ENCODE results near the gene EXTL1. TPM values are rescaled to one million over a fixed set of nuclear protein-coding genes. Genes with fewer than 3 reads are reported as not detected.

EXTL1 gene
- total and polyA plus RNA-seq, 4 donors: 2.3 to 14.8 (median 7.9) TPM

DNA sequence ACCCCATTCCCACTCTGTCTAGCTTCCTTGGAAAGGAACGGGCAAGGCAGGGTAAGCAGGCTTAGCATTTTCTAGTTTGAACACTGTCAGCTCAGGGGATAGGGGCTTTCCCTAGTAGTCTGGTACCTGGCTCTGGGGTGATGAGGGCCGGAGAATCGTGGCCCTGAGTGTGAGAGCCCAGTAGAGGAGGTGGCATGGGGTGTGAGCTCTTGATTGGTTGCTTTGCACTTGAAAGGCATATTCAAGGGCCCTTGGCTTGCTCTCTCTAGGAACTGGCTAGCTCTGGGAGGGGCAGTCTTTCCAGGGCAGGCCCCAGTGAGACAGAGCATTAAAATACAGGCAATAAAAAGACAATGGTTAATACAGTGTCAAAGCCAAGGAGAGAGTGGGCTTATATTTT, 10.8 kb upstream of the EXTL1 start:
- Histone ChIP-seq H3K27me3 (ENCODE audit: control insufficient read depth, insufficient read depth, low read length) (no peaks in the 10 kb centered on the region), H3K9me3 (ENCODE audit: control insufficient read depth, insufficient read depth, low read length) (no peaks in the 10 kb centered on the region), H3K36me3 (ENCODE audit: control insufficient read depth, insufficient read depth, low read length) (no peaks in the 10 kb centered on the region), H3K27ac (ENCODE audit: low read depth, low read length) (no peak overlapping the region), H3K4me1 (ENCODE audit: control insufficient read depth, insufficient read depth, low read length) (peaks cover under 1% of the 10 kb centered on the region), H3K4me3 (ENCODE audit: low read depth, low read length) (no peak overlapping the region)
- WGBS (ENCODE audit: insufficient coverage): 50% methylated on average over 3 of the region's 3 CpGs
- no peak for DNase-seq (ENCODE audit: low read depth in 4 of 6, low spot score in 6 of 6)

DNA sequence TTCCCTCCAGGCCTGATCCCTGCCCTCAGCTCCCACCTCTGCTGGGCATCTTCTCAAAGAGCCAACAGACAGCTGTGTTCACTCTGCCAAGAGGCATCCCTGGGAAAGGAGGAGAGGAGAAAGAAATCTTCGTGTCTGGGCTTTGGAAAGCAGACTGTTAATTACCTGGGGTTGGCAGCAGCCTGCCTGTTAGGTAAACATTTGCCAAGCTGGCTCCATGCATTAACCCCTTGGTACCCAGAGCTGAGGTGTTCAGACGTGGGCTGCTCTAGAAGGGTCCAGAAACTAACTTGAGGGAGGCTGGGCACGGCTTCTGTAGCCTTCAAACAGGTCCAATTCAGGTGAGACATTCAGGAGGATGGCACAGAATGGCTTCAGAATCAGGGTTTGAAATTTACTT, 8.7 kb upstream of the EXTL1 start:
- peak in 1 of 6 donors; percentile 25 for DNase-seq (ENCODE audit: low read depth in 4 of 6, low spot score in 6 of 6)

DNA sequence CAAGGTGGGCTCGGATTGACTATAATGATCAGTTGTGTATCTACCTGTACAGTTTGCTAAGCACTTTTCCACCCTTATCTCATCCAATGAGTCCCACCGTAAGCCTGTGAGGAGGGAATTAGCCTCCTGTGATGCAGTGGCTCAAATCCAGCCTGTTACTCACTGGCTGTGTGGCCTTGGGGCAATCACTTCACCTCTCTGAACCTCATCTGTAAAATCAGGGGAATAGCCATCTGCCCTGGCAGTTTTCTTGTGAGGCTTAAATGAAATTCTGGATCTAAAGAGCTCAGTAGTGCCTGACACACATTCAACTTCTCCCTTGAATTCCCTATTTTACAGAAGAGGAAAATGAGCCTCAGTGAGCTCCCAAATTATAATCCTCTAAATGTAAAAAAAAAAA, 7.4 kb upstream of the EXTL1 start:
- Histone ChIP-seq H3K36me3 (ENCODE audit: control insufficient read depth, insufficient read depth, low read length) (no peaks in the 10 kb centered on the region), H3K27ac (ENCODE audit: low read depth, low read length) (no peak overlapping the region), H3K4me1 (ENCODE audit: control insufficient read depth, insufficient read depth, low read length) (peaks cover 20% of the 10 kb centered on the region), H3K27me3 (ENCODE audit: control insufficient read depth, insufficient read depth, low read length) (no peaks in the 10 kb centered on the region), H3K4me3 (ENCODE audit: low read depth, low read length) (no peak overlapping the region), H3K9me3 (ENCODE audit: control insufficient read depth, insufficient read depth, low read length) (no peaks in the 10 kb centered on the region)
- DNase-seq (ENCODE audit: low read depth in 4 of 6, low spot score in 6 of 6): no peak
- no CpG with 5 or more reads among the region's 2 CpGs for WGBS (ENCODE audit: insufficient coverage)

More for the DNA sequence above, 8.7 kb upstream of the EXTL1 start:
- Histone ChIP-seq H3K4me3 (ENCODE audit: low read depth, low read length) (no peak overlapping the region), H3K27me3 (ENCODE audit: control insufficient read depth, insufficient read depth, low read length) (no peaks in the 10 kb centered on the region), H3K36me3 (ENCODE audit: control insufficient read depth, insufficient read depth, low read length) (no peaks in the 10 kb centered on the region), H3K4me1 (ENCODE audit: control insufficient read depth, insufficient read depth, low read length) (peaks cover 20% of the 10 kb centered on the region), H3K27ac (ENCODE audit: low read depth, low read length) (no peak overlapping the region), H3K9me3 (ENCODE audit: control insufficient read depth, insufficient read depth, low read length) (no peaks in the 10 kb centered on the region)
- WGBS (ENCODE audit: insufficient coverage): 45% methylated on average over 3 of the region's 3 CpGs

DNA sequence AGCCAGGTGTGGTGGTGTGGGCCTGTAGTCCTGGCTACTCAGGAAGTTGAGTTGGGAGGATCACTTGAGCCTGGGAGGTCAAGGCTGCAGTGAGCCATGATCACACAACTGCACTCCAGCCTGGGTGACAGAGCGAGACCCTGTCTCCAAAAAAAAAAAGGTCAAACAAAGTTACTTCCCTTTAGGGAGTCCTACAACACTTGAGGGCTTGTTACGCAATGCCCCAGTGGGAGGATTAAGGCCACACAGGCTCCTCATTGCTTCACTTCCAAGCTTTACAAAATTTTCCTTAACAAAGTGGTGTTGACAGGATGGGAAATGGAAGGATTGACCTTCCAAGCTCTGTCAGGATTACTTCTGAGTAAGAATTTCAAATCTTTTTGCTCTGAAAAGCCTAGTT, 6.2 kb upstream of the EXTL1 start:
- no peak for DNase-seq (ENCODE audit: low read depth in 4 of 6, low spot score in 6 of 6)
- no peaks in the 10 kb centered on the region for H3K9me3 ChIP-seq (ENCODE audit: control insufficient read depth, insufficient read depth, low read length)
- peaks cover 21% of the 10 kb centered on the region for H3K4me1 ChIP-seq (ENCODE audit: control insufficient read depth, insufficient read depth, low read length)
- H3K27ac ChIP-seq (ENCODE audit: low read depth, low read length): no peak overlapping the region
- H3K4me3 ChIP-seq (ENCODE audit: low read depth, low read length): no peak overlapping the region
- H3K27me3 ChIP-seq (ENCODE audit: control insufficient read depth, insufficient read depth, low read length): no peaks in the 10 kb centered on the region
- no peaks in the 10 kb centered on the region for H3K36me3 ChIP-seq (ENCODE audit: control insufficient read depth, insufficient read depth, low read length)
- 88% methylated on average over 1 of the region's 2 CpGs for WGBS (ENCODE audit: insufficient coverage)

DNA sequence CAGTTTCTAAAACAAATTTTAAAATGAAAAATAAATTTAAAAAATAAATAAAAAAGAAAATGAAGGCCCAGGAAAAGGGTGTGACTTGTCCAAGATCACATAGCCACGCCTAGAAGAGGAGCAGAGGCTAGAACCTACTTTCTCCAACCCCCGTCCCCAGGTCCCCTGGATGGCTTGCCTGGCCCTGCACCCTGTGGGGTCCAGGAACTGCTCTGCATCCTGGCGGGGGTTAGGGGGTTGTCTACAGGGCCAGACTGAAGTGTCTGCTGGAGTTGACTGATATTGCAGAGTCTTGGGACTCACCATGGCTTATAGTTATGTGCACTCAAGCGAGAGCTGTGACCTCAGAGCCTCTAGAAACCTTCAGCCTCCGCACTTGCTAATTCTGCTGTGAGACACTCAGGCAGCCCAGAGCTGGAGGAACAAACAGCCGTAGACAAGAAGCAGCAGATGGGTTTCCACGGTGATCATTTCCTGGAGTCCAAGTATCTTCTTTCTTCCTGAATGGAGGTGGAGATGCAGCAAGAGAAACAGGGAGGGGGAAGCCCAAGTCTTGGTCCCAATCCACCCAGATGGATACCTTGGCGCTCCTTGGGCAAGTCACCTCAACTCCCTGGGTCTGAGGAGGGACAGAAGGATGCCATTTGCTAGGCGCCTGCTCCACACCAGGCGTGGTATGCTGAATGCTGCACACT, 5.2 kb upstream of the EXTL1 start:
- peak in 2 of 6 donors; percentile 65 to 81 for DNase-seq (ENCODE audit: low read depth in 4 of 6, low spot score in 6 of 6)
- no peak overlapping the region for H3K27ac ChIP-seq (ENCODE audit: low read depth, low read length)
- no peaks in the 10 kb centered on the region for H3K27me3 ChIP-seq (ENCODE audit: control insufficient read depth, insufficient read depth, low read length)
- WGBS (ENCODE audit: insufficient coverage): 33% methylated on average over 5 of the region's 10 CpGs
- no peak overlapping the region for H3K4me3 ChIP-seq (ENCODE audit: low read depth, low read length)
- H3K9me3 ChIP-seq (ENCODE audit: control insufficient read depth, insufficient read depth, low read length): no peaks in the 10 kb centered on the region
- H3K4me1 ChIP-seq (ENCODE audit: control insufficient read depth, insufficient read depth, low read length): peaks cover 32% of the 10 kb centered on the region
- no peaks in the 10 kb centered on the region for H3K36me3 ChIP-seq (ENCODE audit: control insufficient read depth, insufficient read depth, low read length)

DNA sequence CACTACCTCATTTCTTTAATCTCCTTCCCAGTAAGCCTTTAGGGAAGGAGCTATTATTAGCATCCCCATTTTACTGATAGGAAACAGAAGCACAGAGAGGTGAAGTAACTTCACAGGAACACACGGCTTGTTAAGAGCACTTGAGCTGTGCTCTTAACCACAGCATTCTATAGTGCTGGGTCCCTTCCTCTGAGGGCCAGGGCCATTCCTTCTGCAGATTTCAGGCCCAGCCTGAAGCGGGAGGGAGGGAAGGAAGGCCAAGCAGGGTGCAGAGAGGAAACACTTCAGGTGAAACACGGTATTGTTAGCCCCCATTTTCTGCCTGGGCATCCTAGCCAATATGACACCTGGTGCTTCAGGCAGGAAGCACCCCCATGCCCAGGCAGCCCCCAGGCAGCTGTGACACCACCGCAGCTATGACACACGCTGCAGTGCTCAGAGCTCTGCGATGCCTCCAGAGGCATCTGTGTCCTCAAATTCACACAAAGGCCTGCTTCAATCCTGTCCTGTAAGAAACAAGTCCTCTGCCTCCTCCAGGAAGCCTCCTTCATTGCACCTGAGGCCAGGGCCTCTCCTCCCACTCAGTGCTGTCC, 4.5 kb upstream of the EXTL1 start:
- no peaks in the 10 kb centered on the region for H3K27me3 ChIP-seq (ENCODE audit: control insufficient read depth, insufficient read depth, low read length)
- WGBS (ENCODE audit: insufficient coverage): 67% methylated on average over 6 of the region's 6 CpGs
- no peak overlapping the region for H3K27ac ChIP-seq (ENCODE audit: low read depth, low read length)
- H3K9me3 ChIP-seq (ENCODE audit: control insufficient read depth, insufficient read depth, low read length): no peaks in the 10 kb centered on the region
- H3K4me3 ChIP-seq (ENCODE audit: low read depth, low read length): no peak overlapping the region
- H3K36me3 ChIP-seq (ENCODE audit: control insufficient read depth, insufficient read depth, low read length): no peaks in the 10 kb centered on the region
- DNase-seq (ENCODE audit: low read depth in 4 of 6, low spot score in 6 of 6): no peak
- H3K4me1 ChIP-seq (ENCODE audit: control insufficient read depth, insufficient read depth, low read length): peaks cover 38% of the 10 kb centered on the region

DNA sequence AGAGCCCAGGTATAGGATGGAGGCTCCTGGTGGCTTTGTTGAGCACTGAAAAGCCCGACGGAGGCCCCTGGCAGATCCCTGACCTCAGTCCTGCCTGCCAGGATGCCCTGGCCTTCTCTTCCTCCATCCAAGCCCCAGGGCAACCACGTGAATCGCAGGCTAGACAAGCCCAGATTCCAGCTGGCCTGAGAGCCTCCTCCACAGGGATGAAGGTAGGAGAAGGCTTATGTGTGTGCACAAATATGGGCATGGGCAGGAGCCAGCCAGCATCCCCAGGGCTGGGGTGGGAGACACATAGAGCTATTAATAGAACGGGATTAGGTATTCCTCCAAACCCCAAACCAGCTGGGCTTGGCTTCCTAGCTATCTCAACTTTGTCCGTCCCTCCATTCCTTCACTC, 4.0 kb upstream of the EXTL1 start:
- Histone ChIP-seq H3K4me1 (ENCODE audit: control insufficient read depth, insufficient read depth, low read length) (peaks cover 44% of the 10 kb centered on the region), H3K27ac (ENCODE audit: low read depth, low read length) (no peak overlapping the region), H3K9me3 (ENCODE audit: control insufficient read depth, insufficient read depth, low read length) (no peaks in the 10 kb centered on the region), H3K27me3 (ENCODE audit: control insufficient read depth, insufficient read depth, low read length) (no peaks in the 10 kb centered on the region), H3K36me3 (ENCODE audit: control insufficient read depth, insufficient read depth, low read length) (peaks cover 2% of the 10 kb centered on the region), H3K4me3 (ENCODE audit: low read depth, low read length) (no peak overlapping the region)
- no peak for DNase-seq (ENCODE audit: low read depth in 4 of 6, low spot score in 6 of 6)
- 75% methylated on average over 2 of the region's 6 CpGs for WGBS (ENCODE audit: insufficient coverage)

DNA sequence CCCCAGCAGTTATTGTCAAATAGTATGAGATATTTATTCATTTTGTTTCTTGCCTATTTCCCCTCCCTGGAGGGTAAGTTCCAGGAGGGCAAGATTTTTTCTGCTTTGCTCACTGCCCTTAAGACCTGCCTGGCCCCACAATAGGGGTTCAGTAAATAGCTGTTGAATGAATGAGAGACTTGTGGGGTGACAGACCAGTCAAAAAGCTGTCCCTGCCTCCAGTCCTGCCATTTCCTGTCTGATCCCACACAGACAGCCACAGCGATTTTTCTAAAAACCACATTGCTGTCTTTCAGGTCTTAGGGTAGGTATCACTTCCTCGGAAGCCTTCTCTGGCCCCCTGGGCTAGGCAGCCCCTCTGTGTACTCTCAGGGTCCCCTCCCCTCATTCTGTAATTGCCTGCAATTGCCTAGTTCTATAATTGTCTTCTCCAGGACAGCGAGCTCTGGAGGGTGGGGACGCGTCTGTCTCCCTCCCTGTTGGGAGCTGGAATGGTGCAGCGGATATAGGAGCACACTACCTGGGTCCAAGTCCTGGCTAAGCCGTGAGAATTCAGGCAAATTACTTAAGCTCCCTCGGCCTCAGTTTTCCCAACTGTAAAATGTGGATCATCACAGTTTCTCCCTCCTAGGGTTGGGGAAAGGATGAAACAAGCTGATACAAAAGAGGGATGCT, 1.8 kb upstream of the EXTL1 start:
- DNase-seq (ENCODE audit: low read depth in 4 of 6, low spot score in 6 of 6): no peak
- Histone ChIP-seq H3K4me1 (ENCODE audit: control insufficient read depth, insufficient read depth, low read length) (peaks cover 62% of the 10 kb centered on the region), H3K4me3 (ENCODE audit: low read depth, low read length) (no peak overlapping the region), H3K9me3 (ENCODE audit: control insufficient read depth, insufficient read depth, low read length) (no peaks in the 10 kb centered on the region), H3K36me3 (ENCODE audit: control insufficient read depth, insufficient read depth, low read length) (peaks cover 2% of the 10 kb centered on the region), H3K27ac (ENCODE audit: low read depth, low read length) (no peak overlapping the region), H3K27me3 (ENCODE audit: control insufficient read depth, insufficient read depth, low read length) (no peaks in the 10 kb centered on the region)
- 50% methylated on average over 5 of the region's 8 CpGs for WGBS (ENCODE audit: insufficient coverage)

DNA sequence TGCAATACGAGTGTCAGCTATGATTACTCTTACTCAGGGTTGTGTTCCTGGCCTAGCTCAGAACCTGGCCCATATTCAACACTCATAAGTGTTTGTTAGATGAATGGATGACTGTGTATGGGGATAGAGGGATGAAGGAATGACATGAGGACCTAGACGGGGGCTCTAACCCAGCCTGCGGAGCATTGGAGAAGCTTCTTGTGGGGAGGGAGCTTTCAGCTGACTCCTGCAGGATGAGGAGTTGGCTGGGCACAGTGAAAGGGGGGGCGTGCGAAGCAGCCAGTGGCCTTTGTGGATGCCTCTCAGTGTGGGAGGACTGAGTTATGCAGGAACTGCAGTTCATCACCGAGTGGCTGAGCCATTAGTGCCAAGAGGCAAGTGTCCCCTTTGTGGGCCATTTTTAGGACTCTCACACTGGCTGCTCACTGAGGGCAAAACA, 1.2 kb upstream of the EXTL1 start:
- WGBS (ENCODE audit: insufficient coverage): 45% methylated on average over 5 of the region's 6 CpGs
- Histone ChIP-seq H3K4me3 (ENCODE audit: low read depth, low read length) (no peak overlapping the region), H3K9me3 (ENCODE audit: control insufficient read depth, insufficient read depth, low read length) (no peaks in the 10 kb centered on the region), H3K27ac (ENCODE audit: low read depth, low read length) (no peak overlapping the region), H3K4me1 (ENCODE audit: control insufficient read depth, insufficient read depth, low read length) (peaks cover 68% of the 10 kb centered on the region), H3K36me3 (ENCODE audit: control insufficient read depth, insufficient read depth, low read length) (peaks cover 2% of the 10 kb centered on the region), H3K27me3 (ENCODE audit: control insufficient read depth, insufficient read depth, low read length) (no peaks in the 10 kb centered on the region)
- no peak for DNase-seq (ENCODE audit: low read depth in 4 of 6, low spot score in 6 of 6)

Measured in spinal cord (tissue), 10 donors.